ENCODE results near the gene GKN2. TPM values are rescaled to one million over a fixed set of nuclear protein-coding genes. Genes with fewer than 3 reads are reported as not detected.

GKN2 gene
- total and polyA plus RNA-seq, 9 of the 15 experiments (the other 6 are each of a cell fraction or from before 2014, with no cell fraction given): not detected

- no peak for TF ChIP-seq MCM7 (IDR thresholded peaks at IDR 0.05)
These were observed 41.4 kb downstream of the GKN2 start (continued) for GRCh38 chr2:68911246-68911645.

- H3K9me3 ChIP-seq (replicated peaks; ENCODE audit: control insufficient read depth, insufficient read depth, low read depth, low read length): no peaks in the 10 kb centered on the region
- no peaks in the 10 kb centered on the region for H3K27me3 ChIP-seq (ENCODE audit: control insufficient read depth in 2 of 2, insufficient read depth in 2 of 2, low read length in 2 of 2)
- H4K20me1 ChIP-seq (replicated peaks; ENCODE audit: control insufficient read depth, insufficient read depth, low read length): no peaks in the 10 kb centered on the region
- DNase-seq (ENCODE audit: extremely low read depth in 1 of 4, low spot score in 3 of 4): peak; percentile 70 to 82 (median 72)
- no peak overlapping the region for H2AFZ ChIP-seq (ENCODE audit: low read depth, low read length)
- POLR2A ChIA-PET: no interaction called here
- in situ Hi-C loops (cut with MboI): no loop called here
- no peaks in the 10 kb centered on the region for H3K9me1 ChIP-seq (ENCODE audit: control insufficient read depth, insufficient read depth, low read length)
- intact Hi-C loops (cut with micrococcal nuclease): loop anchor here (1.0 to 2.0 kb wide), 3 partner anchors 71 to 159 kb away; no protein-coding TSS in a partner anchor
- ATAC-seq: peak; percentile 78
- no peak overlapping the region for H3K4me2 ChIP-seq (ENCODE audit: insufficient read depth, low read length)
- BruUV-seq (replicated peaks): no TSS peak
- H3K79me2 ChIP-seq (ENCODE audit: control insufficient read depth, insufficient read depth, low read length): no peaks in the 10 kb centered on the region
- CTCF ChIA-PET (ENCODE audit: low intra/inter-chr PET ratio): interaction anchor here (0.5 to 1.3 kb wide), 5 partner anchors 16 to 200 kb away, joined by 3 read pairs; no protein-coding TSS in a partner anchor
- no peak overlapping the region for H3K9ac ChIP-seq (ENCODE audit: insufficient read depth in 1 of 2, low read depth in 2 of 2, low read length in 2 of 2)
- H3K4me1 ChIP-seq (replicated peaks in 1 of 2; ENCODE audit: control insufficient read depth in 2 of 2, insufficient read depth in 2 of 2, low read length in 2 of 2): peaks cover 18 to 65% of the 10 kb centered on the region in 2 experiments
- 46% methylated on average over 3 of the region's 3 CpGs for WGBS (ENCODE audit: insufficient coverage, low coverage, missing lambda C conversion rate)
- no peaks in the 10 kb centered on the region for H3K36me3 ChIP-seq (ENCODE audit: control insufficient read depth, insufficient read depth, low read length)
- no peak overlapping the region for H3K4me3 ChIP-seq
- peak; percentile 44 for FAIRE-seq
- H3K27ac ChIP-seq (ENCODE audit: extremely low read depth, low read depth, low read length): peak overlapping the region; percentile 3; the same call in 1 of the 3 replicates
- no peak for TF ChIP-seq LARP7 (IDR thresholded peaks at IDR 0.05)
- no peak for TF ChIP-seq GABPB2 (CRISPR knock-in tag; conservative IDR thresholded peaks at IDR 0.05)
- TF ChIP-seq GMEB1 (CRISPR knock-in tag; IDR thresholded peaks at IDR 0.05): no peak
- TF ChIP-seq SMARCB1 (IDR thresholded peaks at IDR 0.05; ENCODE audit: insufficient read length, low read depth): no peak
- TF ChIP-seq TAL1 (IDR thresholded peaks at IDR 0.05): peak; percentile 19; the same call in 1 of the 2 replicates
- no peak for TF ChIP-seq ZNF184 (CRISPR knock-in tag; IDR thresholded peaks at IDR 0.05)
- TF ChIP-seq NR2F6 (CRISPR knock-in tag; IDR thresholded peaks at IDR 0.05): no peak
- no peak for TF ChIP-seq GATA2 (CRISPR knock-in tag; IDR thresholded peaks at IDR 0.05)
- no peak for TF ChIP-seq MLX (CRISPR knock-in tag; conservative IDR thresholded peaks at IDR 0.05)
- peak; percentile 33; the same call in 1 of the 2 replicates for TF ChIP-seq ARID1B (IDR thresholded peaks at IDR 0.05)
- TF ChIP-seq SOX6 (IDR thresholded peaks at IDR 0.05): peak; percentile 8; the same call in 1 of the 2 replicates
- TF ChIP-seq CHD4 (IDR thresholded peaks at IDR 0.05; ENCODE audit: insufficient read depth, insufficient replicate concordance, low read depth, low read length, poor library complexity, severe bottlenecking): no peak
These were observed 42.7 kb downstream of the GKN2 start for GRCh38 chr2:68909793-68910674.

All from K562 (cell line).